ENCODE data around the gene TNFRSF9. TPM values are rescaled to one million over a fixed set of nuclear protein-coding genes. Genes with fewer than 3 reads are reported as not detected.

The TNFRSF9 gene
- total and polyA plus RNA-seq, 2 experiments from 2014 or later = not detected

DNA sequence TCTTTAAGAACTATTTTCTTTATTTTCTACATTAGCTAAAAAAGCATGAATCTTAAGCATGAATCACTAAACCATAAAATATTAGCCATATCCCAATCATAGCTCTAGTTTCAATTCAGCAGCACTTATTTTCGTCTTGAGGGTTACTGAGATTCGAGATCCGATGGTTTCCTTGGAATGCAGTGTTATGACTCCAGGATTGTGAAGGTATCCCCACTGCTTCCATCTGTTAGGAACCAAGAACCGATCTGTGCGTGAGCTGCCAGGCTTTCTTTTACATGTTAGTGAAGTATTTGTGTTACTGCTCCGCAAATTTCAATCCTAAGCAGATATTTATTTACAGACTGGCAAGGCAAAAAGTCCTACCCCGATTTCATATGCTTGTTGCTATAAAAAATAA lies 18.8 kb downstream of the TNFRSF9 start (continued):
- TF ChIP-seq, protein P1, sequence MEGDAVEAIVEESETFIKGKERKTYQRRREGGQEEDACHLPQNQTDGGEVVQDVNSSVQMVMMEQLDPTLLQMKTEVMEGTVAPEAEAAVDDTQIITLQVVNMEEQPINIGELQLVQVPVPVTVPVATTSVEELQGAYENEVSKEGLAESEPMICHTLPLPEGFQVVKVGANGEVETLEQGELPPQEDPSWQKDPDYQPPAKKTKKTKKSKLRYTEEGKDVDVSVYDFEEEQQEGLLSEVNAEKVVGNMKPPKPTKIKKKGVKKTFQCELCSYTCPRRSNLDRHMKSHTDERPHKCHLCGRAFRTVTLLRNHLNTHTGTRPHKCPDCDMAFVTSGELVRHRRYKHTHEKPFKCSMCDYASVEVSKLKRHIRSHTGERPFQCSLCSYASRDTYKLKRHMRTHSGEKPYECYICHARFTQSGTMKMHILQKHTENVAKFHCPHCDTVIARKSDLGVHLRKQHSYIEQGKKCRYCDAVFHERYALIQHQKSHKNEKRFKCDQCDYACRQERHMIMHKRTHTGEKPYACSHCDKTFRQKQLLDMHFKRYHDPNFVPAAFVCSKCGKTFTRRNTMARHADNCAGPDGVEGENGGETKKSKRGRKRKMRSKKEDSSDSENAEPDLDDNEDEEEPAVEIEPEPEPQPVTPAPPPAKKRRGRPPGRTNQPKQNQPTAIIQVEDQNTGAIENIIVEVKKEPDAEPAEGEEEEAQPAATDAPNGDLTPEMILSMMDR (conservative IDR thresholded peaks at IDR 0.05; ENCODE audit: low read depth in 2 of 2) = no peak
- TF ChIP-seq ZNF114 (CRISPR knock-in tag; IDR thresholded peaks at IDR 0.05) (no peak), NANOG (IDR thresholded peaks at IDR 0.05; ENCODE audit: borderline replicate concordance) (no peak), ZNF331 (CRISPR knock-in tag; IDR thresholded peaks at IDR 0.05; ENCODE audit: low read depth) (no peak), STAT1 (IDR thresholded peaks at IDR 0.05; ENCODE audit: unreplicated experiment) (no peak), EZH2 (IDR thresholded peaks at IDR 0.05; ENCODE audit: low read depth, unreplicated experiment) (no peak)

DNA sequence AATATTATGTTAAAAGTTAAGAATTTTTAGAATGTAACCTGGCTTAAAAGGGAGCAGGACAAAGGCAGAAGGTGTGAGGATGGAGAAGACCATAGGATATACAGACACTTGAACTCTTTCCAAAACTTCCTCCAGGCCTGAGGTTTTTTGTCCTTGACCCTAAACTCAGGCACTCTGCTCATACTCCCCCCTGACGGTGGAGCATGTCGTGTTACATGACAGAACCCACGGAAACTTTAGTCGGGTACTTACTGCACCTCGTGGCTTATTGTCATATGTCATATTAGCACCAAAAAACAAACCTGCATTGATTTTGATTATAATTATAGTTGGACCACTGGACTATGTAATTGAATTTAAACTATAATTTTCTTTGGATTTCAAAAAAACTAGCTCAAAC lies 20.8 kb downstream of the TNFRSF9 start:
- H3K4me3 ChIP-seq = no peak overlapping the region
- no peaks in the 10 kb centered on the region for H3K36me3 ChIP-seq (ENCODE audit: insufficient read depth)
- H2AFZ ChIP-seq = no peak overlapping the region
- H4K20me1 ChIP-seq (replicated peaks; ENCODE audit: insufficient read depth) = no peaks in the 10 kb centered on the region
- H3F3A ChIP-seq (replicated peaks; ENCODE audit: low read depth) = no peaks in the 10 kb centered on the region
- Mint-ChIP-seq H3K27me3 (ENCODE audit: insufficient read depth, low read depth, poor library complexity) (no peaks in the 10 kb centered on the region), H3K4me1 (no peaks in the 10 kb centered on the region), H3K4me3 (no peak overlapping the region), H3K27ac (no peak overlapping the region), H3K9me3 (no peaks in the 10 kb centered on the region), H3K36me3 (ENCODE audit: low read depth) (no peaks in the 10 kb centered on the region)
- H3K4me1 ChIP-seq (ENCODE audit: insufficient read depth) = no peaks in the 10 kb centered on the region
- H3K27me3 ChIP-seq (ENCODE audit: insufficient read depth) = no peaks in the 10 kb centered on the region
- ATAC-seq (no peak), DNase-seq (ENCODE audit: low spot score) (no peak)
- no peak overlapping the region for H3K4me2 ChIP-seq
- H3K79me2 ChIP-seq (replicated peaks; ENCODE audit: insufficient read depth) = no peaks in the 10 kb centered on the region
- no peak overlapping the region for H3K27ac ChIP-seq (ENCODE audit: low read depth)
- no peaks in the 10 kb centered on the region for H3K9me2 ChIP-seq (ENCODE audit: insufficient read depth)
- TF ChIP-seq, protein P2, sequence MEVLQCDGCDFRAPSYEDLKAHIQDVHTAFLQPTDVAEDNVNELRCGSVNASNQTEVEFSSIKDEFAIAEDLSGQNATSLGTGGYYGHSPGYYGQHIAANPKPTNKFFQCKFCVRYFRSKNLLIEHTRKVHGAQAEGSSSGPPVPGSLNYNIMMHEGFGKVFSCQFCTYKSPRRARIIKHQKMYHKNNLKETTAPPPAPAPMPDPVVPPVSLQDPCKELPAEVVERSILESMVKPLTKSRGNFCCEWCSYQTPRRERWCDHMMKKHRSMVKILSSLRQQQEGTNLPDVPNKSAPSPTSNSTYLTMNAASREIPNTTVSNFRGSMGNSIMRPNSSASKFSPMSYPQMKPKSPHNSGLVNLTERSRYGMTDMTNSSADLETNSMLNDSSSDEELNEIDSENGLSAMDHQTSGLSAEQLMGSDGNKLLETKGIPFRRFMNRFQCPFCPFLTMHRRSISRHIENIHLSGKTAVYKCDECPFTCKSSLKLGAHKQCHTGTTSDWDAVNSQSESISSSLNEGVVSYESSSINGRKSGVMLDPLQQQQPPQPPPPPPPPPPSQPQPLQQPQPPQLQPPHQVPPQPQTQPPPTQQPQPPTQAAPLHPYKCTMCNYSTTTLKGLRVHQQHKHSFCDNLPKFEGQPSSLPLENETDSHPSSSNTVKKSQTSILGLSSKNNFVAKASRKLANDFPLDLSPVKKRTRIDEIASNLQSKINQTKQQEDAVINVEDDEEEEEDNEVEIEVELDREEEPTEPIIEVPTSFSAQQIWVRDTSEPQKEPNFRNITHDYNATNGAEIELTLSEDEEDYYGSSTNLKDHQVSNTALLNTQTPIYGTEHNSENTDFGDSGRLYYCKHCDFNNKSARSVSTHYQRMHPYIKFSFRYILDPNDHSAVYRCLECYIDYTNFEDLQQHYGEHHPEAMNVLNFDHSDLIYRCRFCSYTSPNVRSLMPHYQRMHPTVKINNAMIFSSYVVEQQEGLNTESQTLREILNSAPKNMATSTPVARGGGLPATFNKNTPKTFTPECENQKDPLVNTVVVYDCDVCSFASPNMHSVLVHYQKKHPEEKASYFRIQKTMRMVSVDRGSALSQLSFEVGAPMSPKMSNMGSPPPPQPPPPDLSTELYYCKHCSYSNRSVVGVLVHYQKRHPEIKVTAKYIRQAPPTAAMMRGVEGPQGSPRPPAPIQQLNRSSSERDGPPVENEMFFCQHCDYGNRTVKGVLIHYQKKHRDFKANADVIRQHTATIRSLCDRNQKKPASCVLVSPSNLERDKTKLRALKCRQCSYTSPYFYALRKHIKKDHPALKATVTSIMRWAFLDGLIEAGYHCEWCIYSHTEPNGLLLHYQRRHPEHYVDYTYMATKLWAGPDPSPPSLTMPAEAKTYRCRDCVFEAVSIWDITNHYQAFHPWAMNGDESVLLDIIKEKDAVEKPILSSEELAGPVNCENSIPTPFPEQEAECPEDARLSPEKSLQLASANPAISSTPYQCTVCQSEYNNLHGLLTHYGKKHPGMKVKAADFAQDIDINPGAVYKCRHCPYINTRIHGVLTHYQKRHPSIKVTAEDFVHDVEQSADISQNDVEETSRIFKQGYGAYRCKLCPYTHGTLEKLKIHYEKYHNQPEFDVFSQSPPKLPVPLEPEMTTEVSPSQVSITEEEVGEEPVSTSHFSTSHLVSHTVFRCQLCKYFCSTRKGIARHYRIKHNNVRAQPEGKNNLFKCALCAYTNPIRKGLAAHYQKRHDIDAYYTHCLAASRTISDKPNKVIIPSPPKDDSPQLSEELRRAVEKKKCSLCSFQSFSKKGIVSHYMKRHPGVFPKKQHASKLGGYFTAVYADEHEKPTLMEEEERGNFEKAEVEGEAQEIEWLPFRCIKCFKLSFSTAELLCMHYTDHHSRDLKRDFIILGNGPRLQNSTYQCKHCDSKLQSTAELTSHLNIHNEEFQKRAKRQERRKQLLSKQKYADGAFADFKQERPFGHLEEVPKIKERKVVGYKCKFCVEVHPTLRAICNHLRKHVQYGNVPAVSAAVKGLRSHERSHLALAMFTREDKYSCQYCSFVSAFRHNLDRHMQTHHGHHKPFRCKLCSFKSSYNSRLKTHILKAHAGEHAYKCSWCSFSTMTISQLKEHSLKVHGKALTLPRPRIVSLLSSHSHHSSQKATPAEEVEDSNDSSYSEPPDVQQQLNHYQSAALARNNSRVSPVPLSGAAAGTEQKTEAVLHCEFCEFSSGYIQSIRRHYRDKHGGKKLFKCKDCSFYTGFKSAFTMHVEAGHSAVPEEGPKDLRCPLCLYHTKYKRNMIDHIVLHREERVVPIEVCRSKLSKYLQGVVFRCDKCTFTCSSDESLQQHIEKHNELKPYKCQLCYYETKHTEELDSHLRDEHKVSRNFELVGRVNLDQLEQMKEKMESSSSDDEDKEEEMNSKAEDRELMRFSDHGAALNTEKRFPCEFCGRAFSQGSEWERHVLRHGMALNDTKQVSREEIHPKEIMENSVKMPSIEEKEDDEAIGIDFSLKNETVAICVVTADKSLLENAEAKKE (CRISPR knock-in tag; IDR thresholded peaks at IDR 0.05) = no peak
- TF ChIP-seq, protein P1 (conservative IDR thresholded peaks at IDR 0.05; ENCODE audit: low read depth in 2 of 2) = no peak
- TF ChIP-seq CREB1 (CRISPR knock-in tag; IDR thresholded peaks at IDR 0.05; ENCODE audit: low read depth) (no peak), EZH2 (IDR thresholded peaks at IDR 0.05; ENCODE audit: low read depth, unreplicated experiment) (no peak), NANOG (IDR thresholded peaks at IDR 0.05; ENCODE audit: borderline replicate concordance) (no peak), JUNB (IDR thresholded peaks at IDR 0.05; ENCODE audit: unreplicated experiment) (no peak), ZNF114 (CRISPR knock-in tag; IDR thresholded peaks at IDR 0.05) (no peak), ZNF331 (CRISPR knock-in tag; IDR thresholded peaks at IDR 0.05; ENCODE audit: low read depth) (no peak), STAT1 (IDR thresholded peaks at IDR 0.05; ENCODE audit: unreplicated experiment) (no peak)
- TF ChIP-seq, protein P3, sequence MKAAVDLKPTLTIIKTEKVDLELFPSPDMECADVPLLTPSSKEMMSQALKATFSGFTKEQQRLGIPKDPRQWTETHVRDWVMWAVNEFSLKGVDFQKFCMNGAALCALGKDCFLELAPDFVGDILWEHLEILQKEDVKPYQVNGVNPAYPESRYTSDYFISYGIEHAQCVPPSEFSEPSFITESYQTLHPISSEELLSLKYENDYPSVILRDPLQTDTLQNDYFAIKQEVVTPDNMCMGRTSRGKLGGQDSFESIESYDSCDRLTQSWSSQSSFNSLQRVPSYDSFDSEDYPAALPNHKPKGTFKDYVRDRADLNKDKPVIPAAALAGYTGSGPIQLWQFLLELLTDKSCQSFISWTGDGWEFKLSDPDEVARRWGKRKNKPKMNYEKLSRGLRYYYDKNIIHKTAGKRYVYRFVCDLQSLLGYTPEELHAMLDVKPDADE (IDR thresholded peaks at IDR 0.05) = no peak

Data from GM23338 (cell line).